IMR-90 (cell line): Measurements from ENCODE around the gene FBXL7.

Source experiments
- CTCF ChIP-seq: conservative IDR thresholded peaks from 2 replicates; pipeline ENCODE4 v1.5.1; 2012; ENCODE audit warnings: mild to moderate bottlenecking, low read depth, low read length, improper control_type of control experiment
- POLR2A ChIP-seq: IDR thresholded peaks from 2 replicates; pipeline ENCODE4 v1.6.1; 2012; ENCODE audit warnings: mild to moderate bottlenecking, low read depth, low read length
- RAD21 ChIP-seq: IDR thresholded peaks from 2 replicates; pipeline ENCODE4 v1.6.1; 2012; ENCODE audit warnings: low read length, improper control_type of control experiment
- USF2 ChIP-seq: fragments of 150-350 bp; IDR thresholded peaks from 2 replicates; pipeline ENCODE4 v1.6.1; 2017; ENCODE audit warnings: mild to moderate bottlenecking, antibody characterized with exemption, low read length, low read depth

DNA sequence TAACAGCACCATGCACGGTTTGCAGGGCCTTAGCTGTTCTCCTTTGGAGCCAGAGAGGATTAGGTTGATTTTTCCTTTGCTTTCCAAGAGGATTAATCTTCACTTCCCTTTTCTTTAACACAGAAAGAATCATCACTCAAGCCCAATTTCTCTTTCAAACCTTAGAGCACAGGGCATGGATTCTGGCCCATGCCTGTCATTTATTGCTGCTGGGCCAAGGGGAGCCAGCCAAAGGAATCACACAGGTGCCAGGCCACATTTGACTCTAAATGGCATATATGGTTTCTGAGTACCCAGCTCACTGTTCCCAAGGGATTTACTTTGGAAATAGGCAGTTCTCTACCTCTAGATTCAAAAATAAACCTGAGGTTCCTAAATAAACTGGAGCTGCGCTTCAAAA lies 58.3 kb downstream of the FBXL7 start:
- TF ChIP-seq CTCF = no peak
- TF ChIP-seq RAD21 = no peak
- TF ChIP-seq POLR2A = no peak
- TF ChIP-seq USF2 = no peak
